Measurements from ENCODE around the gene FUT3.

The FUT3 gene

DNA sequence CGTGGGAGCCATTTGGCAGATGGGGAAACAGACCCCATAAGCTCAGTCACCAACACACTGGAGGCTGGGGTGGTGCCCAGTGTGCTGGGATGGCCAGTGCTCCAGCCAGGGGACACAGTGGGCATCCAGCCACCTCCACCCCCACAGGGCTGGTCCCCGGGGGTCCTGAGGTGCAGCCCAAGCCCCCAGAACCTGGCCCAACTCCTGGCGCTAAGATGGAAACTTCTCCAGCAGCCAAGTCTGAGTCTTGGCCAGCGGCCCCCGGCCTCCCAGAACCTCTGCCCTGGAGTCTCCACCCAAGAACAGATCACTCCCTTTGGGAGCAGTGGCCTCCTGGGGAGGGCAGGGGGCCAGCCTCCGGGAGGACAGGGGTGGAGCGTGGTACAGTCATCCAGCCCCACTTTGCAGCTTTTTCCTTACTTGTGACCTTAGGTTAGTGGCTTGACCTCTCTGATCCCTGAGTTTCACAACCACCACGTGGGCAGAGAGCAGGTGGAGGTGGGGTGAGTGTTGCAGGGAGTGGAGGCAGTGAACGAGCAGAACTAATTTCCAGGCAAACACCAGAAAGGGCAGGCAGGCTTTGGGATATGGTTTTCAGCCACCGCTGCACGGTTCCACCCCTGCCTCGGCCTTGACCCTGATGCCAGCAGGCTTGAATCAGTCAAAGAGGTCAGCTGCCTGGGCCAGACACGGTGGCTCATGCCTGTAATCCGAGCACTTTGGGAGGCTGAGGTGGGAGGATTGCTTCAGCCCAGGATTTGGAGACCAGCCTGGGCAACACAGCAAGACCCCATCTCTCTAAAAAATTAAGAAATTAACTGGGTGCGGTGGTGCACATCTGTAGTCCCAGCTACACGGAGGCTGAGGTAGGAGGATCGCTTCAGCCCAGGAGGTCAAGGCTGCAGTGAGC is 50.6 kb downstream of the FUT3 start:
- TF ChIP-seq POLR2AphosphoS5 (IDR thresholded peaks at IDR 0.05; ENCODE audit: low read depth, low read length) (no peak), SIN3A (IDR thresholded peaks at IDR 0.05; ENCODE audit: borderline replicate concordance, insufficient read depth, low read length) (no peak), FOXP2 (optimal IDR thresholded peaks at IDR 0.05; ENCODE audit: borderline replicate concordance, extremely low read depth, extremely low read length, insufficient read depth) (no peak), TAF1 (IDR thresholded peaks at IDR 0.05; ENCODE audit: borderline replicate concordance, insufficient read depth, low read length) (no peak)
- TF ChIP-seq, protein P1, sequence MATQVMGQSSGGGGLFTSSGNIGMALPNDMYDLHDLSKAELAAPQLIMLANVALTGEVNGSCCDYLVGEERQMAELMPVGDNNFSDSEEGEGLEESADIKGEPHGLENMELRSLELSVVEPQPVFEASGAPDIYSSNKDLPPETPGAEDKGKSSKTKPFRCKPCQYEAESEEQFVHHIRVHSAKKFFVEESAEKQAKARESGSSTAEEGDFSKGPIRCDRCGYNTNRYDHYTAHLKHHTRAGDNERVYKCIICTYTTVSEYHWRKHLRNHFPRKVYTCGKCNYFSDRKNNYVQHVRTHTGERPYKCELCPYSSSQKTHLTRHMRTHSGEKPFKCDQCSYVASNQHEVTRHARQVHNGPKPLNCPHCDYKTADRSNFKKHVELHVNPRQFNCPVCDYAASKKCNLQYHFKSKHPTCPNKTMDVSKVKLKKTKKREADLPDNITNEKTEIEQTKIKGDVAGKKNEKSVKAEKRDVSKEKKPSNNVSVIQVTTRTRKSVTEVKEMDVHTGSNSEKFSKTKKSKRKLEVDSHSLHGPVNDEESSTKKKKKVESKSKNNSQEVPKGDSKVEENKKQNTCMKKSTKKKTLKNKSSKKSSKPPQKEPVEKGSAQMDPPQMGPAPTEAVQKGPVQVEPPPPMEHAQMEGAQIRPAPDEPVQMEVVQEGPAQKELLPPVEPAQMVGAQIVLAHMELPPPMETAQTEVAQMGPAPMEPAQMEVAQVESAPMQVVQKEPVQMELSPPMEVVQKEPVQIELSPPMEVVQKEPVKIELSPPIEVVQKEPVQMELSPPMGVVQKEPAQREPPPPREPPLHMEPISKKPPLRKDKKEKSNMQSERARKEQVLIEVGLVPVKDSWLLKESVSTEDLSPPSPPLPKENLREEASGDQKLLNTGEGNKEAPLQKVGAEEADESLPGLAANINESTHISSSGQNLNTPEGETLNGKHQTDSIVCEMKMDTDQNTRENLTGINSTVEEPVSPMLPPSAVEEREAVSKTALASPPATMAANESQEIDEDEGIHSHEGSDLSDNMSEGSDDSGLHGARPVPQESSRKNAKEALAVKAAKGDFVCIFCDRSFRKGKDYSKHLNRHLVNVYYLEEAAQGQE (IDR thresholded peaks at IDR 0.05; ENCODE audit: insufficient read depth in 1 of 2, low read depth in 2 of 2, low read length in 2 of 2) = no peak

DNA sequence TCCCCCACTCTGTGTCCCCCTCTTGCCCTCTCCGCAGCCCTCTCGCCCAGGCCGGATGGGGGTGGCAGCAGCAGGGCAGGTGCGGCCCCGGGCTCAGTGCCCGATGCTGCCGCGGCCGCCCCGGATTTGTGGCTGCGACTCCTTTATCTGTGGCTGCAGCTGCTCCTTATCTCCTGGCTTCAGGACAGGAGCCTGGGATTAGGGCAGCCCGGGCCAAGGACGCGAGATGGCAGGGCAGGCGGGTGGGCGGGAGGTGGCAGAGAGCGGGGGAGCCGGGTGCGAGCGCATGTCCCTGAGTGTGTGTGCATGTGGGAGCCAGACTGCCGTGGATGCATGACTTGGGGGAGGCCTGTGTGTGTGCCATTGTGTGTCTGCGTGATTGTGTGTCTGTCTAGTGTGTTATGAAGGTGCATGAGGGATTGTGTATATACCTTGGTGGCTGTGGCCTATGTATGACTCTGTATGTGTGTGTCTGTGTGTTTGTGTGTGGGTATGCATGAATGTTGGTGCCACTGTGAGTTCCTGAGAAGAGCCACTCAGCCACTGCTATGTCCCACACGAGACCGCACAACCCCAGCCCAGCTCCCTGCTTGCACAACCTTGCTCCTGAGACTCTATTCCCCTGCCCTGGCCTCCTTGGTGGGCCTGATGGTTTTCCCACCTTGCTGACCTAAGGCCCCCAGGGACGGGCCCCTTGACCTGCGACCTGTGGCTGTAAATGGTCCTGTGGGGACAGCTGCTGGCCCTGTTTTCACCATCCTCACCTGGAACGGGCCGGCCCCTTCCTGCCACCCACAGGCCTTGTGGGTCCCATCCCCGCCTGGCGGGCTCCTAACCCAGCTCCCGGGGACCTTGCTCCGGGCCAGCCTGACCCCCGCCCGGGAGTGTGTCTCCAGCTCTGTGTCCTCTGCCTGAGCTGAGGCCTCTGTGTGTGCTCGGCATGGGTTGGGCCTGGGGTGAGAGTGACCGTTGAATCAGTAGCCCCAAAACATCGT is 51.7 kb downstream of the FUT3 start:
- no peak for TF ChIP-seq POLR2AphosphoS5 (IDR thresholded peaks at IDR 0.05; ENCODE audit: low read depth, low read length)

GRCh38 chr19:5798244-5798643 is 53.0 kb downstream of the FUT3 start:
- TF ChIP-seq, protein P1 (IDR thresholded peaks at IDR 0.05; ENCODE audit: insufficient read depth in 1 of 2, low read depth in 2 of 2, low read length in 2 of 2) = no peak
- no peak for TF ChIP-seq TAF1 (IDR thresholded peaks at IDR 0.05; ENCODE audit: borderline replicate concordance, insufficient read depth, low read length)
- TF ChIP-seq SIN3A (IDR thresholded peaks at IDR 0.05; ENCODE audit: borderline replicate concordance, insufficient read depth, low read length) = no peak
- no peak for TF ChIP-seq FOXP2 (optimal IDR thresholded peaks at IDR 0.05; ENCODE audit: borderline replicate concordance, extremely low read depth, extremely low read length, insufficient read depth)
- TF ChIP-seq POLR2AphosphoS5 (IDR thresholded peaks at IDR 0.05; ENCODE audit: low read depth, low read length) = no peak

GRCh38 chr19:5795382-5795919 is 55.8 kb downstream of the FUT3 start:
- TF ChIP-seq, protein P1 (IDR thresholded peaks at IDR 0.05; ENCODE audit: insufficient read depth in 1 of 2, low read depth in 2 of 2, low read length in 2 of 2) = no peak
- TF ChIP-seq SIN3A (IDR thresholded peaks at IDR 0.05; ENCODE audit: borderline replicate concordance, insufficient read depth, low read length) (no peak), TAF1 (IDR thresholded peaks at IDR 0.05; ENCODE audit: borderline replicate concordance, insufficient read depth, low read length) (no peak), FOXP2 (optimal IDR thresholded peaks at IDR 0.05; ENCODE audit: borderline replicate concordance, extremely low read depth, extremely low read length, insufficient read depth) (no peak), POLR2AphosphoS5 (IDR thresholded peaks at IDR 0.05; ENCODE audit: low read depth, low read length) (no peak)

GRCh38 chr19:5793188-5793587 is 58.1 kb downstream of the FUT3 start:
- TF ChIP-seq FOXP2 (optimal IDR thresholded peaks at IDR 0.05; ENCODE audit: borderline replicate concordance, extremely low read depth, extremely low read length, insufficient read depth) (no peak), POLR2AphosphoS5 (IDR thresholded peaks at IDR 0.05; ENCODE audit: low read depth, low read length) (no peak), SIN3A (IDR thresholded peaks at IDR 0.05; ENCODE audit: borderline replicate concordance, insufficient read depth, low read length) (no peak), TAF1 (IDR thresholded peaks at IDR 0.05; ENCODE audit: borderline replicate concordance, insufficient read depth, low read length) (no peak)
- TF ChIP-seq, protein P1 (IDR thresholded peaks at IDR 0.05; ENCODE audit: insufficient read depth in 1 of 2, low read depth in 2 of 2, low read length in 2 of 2) = no peak

Data from PFSK-1 (cell line).